DOHH2 (cell line): ENCODE data around the gene MMAB.

Experiments used
- H3F3A ChIP-seq: fragments of 200-600 bp; sonication (generic), shearing (Covaris generic); 2 replicates; pipeline ENCODE4 v1.6.0; 2016; ENCODE audit warnings: antibody characterized with exemption, mild to moderate bottlenecking; ENCODE audit not compliant: control insufficient read depth, insufficient read depth
- H3K27ac ChIP-seq: fragments of 200-600 bp; sonication (generic); 2 replicates; pipeline ENCODE4 v1.5.1; 2014; ENCODE audit warnings: low read depth, mild to moderate bottlenecking, low read length, moderate library complexity
- H3K27me3 ChIP-seq: fragments of 200-600 bp; sonication (generic); 2 replicates; pipeline ENCODE4 v1.6.1; 2014; ENCODE audit warnings: mild to moderate bottlenecking, low read length, mixed read lengths; ENCODE audit not compliant: control insufficient read depth
- H3K36me3 ChIP-seq: fragments of 200-600 bp; sonication (generic); 2 replicates; pipeline ENCODE4 v1.6.1; 2014; ENCODE audit warnings: mild to moderate bottlenecking, low read length, moderate library complexity, mixed read lengths; ENCODE audit not compliant: control insufficient read depth
- H3K4me1 ChIP-seq: fragments of 200-600 bp; sonication (generic); 2 replicates; pipeline ENCODE4 v1.6.1; 2014; ENCODE audit warnings: mild to moderate bottlenecking, low read length, mixed read lengths; ENCODE audit not compliant: control insufficient read depth
- H3K4me2 ChIP-seq: fragments of 200-600 bp; sonication (generic); 2 replicates; pipeline ENCODE4 v1.6.0; 2014; ENCODE audit warnings: mild to moderate bottlenecking, low read length, moderate library complexity
- H3K4me3 ChIP-seq: fragments of 200-600 bp; sonication (generic); 2 replicates; pipeline ENCODE4 v1.5.1; 2014; ENCODE audit warnings: mild to moderate bottlenecking, low read length, mixed read lengths
- H3K79me2 ChIP-seq: fragments of 200-600 bp; sonication (generic); 2 replicates; pipeline ENCODE4 v1.6.1; 2014; ENCODE audit warnings: mild to moderate bottlenecking, low read length, mixed read lengths; ENCODE audit not compliant: control insufficient read depth
- H3K9me2 ChIP-seq: fragments of 200-600 bp; sonication (generic); replicated peaks from 2 replicates; pipeline ENCODE4 v1.6.1; 2014; ENCODE audit warnings: mild to moderate bottlenecking, low read length, mixed read lengths; ENCODE audit not compliant: control insufficient read depth
- H3K9me3 ChIP-seq: fragments of 200-600 bp; sonication (generic); 2 replicates; pipeline ENCODE4 v1.6.1; 2014; ENCODE audit warnings: antibody characterized with exemption, low read length, mixed read lengths; ENCODE audit not compliant: control insufficient read depth, insufficient read depth
- H4K20me1 ChIP-seq: fragments of 200-600 bp; sonication (generic); 2 replicates; pipeline ENCODE4 v1.6.0; 2014; ENCODE audit warnings: low read depth, mild to moderate bottlenecking, antibody characterized with exemption, low read length, moderate library complexity; ENCODE audit not compliant: control insufficient read depth, insufficient read depth
- EZH2phosphoT487 ChIP-seq: fragments of 200-600 bp; sonication (generic); IDR thresholded peaks from 2 replicates; pipeline ENCODE4 v1.6.1; 2017; ENCODE audit warnings: borderline replicate concordance, mild to moderate bottlenecking, antibody characterized with exemption, low read length, moderate library complexity, mixed read lengths
- TF ChIP-seq, protein P1 (sequence below): fragments of 200-600 bp; sonication (generic); IDR thresholded peaks from one replicate; pipeline ENCODE4 v1.5.1; 2014; ENCODE audit warnings: antibody characterized with exemption, mild to moderate bottlenecking, low read depth, low read length; ENCODE audit not compliant: poor library complexity, severe bottlenecking

Gene MMAB

DNA sequence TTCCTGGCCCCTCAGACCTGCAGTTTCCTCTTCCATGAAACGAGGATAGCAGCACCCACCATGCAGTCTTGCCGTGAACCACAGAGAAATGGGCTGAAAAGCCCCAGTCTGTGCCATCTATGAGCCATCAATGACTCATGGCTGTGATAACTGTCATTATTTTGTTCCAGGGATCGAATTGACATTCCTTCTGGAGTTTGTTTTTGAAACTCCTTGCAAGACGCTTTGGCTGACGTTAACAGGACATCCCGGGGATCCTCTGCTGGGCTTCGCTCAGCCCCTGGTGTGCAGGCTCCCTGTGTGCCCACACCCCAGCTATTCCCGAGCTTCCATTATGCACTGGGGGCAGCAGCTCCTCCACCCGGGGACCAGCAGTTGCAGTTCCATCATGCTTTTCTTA, 33.8 kb downstream of the MMAB start:
- no peaks in the 10 kb centered on the region for H3K27me3 ChIP-seq
- no peak overlapping the region for H3K4me3 ChIP-seq
- H3K9me3 ChIP-seq, result no peaks in the 10 kb centered on the region
- no peaks in the 10 kb centered on the region for H3K36me3 ChIP-seq
- H3K27ac ChIP-seq, result no peak overlapping the region
- H3K9me2 ChIP-seq, result no peaks in the 10 kb centered on the region
- H3K79me2 ChIP-seq, result no peaks in the 10 kb centered on the region
- no peaks in the 10 kb centered on the region for H3K4me1 ChIP-seq
- no peak overlapping the region for H3K4me2 ChIP-seq
- TF ChIP-seq, protein P1, sequence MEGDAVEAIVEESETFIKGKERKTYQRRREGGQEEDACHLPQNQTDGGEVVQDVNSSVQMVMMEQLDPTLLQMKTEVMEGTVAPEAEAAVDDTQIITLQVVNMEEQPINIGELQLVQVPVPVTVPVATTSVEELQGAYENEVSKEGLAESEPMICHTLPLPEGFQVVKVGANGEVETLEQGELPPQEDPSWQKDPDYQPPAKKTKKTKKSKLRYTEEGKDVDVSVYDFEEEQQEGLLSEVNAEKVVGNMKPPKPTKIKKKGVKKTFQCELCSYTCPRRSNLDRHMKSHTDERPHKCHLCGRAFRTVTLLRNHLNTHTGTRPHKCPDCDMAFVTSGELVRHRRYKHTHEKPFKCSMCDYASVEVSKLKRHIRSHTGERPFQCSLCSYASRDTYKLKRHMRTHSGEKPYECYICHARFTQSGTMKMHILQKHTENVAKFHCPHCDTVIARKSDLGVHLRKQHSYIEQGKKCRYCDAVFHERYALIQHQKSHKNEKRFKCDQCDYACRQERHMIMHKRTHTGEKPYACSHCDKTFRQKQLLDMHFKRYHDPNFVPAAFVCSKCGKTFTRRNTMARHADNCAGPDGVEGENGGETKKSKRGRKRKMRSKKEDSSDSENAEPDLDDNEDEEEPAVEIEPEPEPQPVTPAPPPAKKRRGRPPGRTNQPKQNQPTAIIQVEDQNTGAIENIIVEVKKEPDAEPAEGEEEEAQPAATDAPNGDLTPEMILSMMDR, result no peak
- TF ChIP-seq EZH2phosphoT487, result no peak
- no peaks in the 10 kb centered on the region for H4K20me1 ChIP-seq
- no peaks in the 10 kb centered on the region for H3F3A ChIP-seq

DNA sequence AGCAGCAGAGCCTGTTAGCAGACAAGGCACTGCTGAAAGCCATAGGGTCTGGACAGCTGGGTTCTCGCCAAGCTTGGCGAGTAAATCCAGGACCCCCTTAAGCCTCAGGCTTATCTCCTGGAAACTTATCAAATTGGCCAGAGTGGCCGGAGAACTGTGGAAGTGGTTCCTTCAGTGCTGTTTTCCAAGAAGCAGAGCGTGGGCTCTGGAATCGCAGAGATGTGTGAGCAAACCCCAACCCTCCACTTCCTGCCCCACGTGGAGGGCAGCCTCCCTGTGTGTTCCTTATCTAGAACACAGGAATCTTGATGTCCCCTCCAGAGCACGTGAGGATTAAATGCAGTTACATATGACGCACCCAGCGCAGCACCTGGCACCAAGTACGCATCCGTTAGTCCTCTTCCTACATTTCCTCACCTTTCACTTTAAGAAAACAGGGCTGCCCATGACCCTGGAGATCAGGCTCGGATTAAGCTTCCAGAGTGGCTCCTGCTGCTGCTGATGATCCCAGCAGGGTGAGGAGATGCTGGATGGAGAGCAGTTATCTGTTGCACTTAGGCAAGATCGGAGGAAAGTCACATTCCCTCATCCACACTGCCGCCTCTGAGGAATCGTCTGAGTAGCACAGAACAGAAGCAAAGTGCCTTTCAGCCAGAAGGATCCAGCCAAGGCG, 35.0 kb downstream of the MMAB start:
- H3K79me2 ChIP-seq, result no peaks in the 10 kb centered on the region
- no peaks in the 10 kb centered on the region for H3K4me1 ChIP-seq
- H4K20me1 ChIP-seq, result no peaks in the 10 kb centered on the region
- no peak for TF ChIP-seq EZH2phosphoT487
- TF ChIP-seq, protein P1, result no peak
- no peaks in the 10 kb centered on the region for H3K36me3 ChIP-seq
- H3K4me2 ChIP-seq, result no peak overlapping the region
- H3K4me3 ChIP-seq, result no peak overlapping the region
- H3K27me3 ChIP-seq, result no peaks in the 10 kb centered on the region
- no peaks in the 10 kb centered on the region for H3K9me2 ChIP-seq
- H3K27ac ChIP-seq, result no peak overlapping the region
- no peaks in the 10 kb centered on the region for H3F3A ChIP-seq
- no peaks in the 10 kb centered on the region for H3K9me3 ChIP-seq

DNA sequence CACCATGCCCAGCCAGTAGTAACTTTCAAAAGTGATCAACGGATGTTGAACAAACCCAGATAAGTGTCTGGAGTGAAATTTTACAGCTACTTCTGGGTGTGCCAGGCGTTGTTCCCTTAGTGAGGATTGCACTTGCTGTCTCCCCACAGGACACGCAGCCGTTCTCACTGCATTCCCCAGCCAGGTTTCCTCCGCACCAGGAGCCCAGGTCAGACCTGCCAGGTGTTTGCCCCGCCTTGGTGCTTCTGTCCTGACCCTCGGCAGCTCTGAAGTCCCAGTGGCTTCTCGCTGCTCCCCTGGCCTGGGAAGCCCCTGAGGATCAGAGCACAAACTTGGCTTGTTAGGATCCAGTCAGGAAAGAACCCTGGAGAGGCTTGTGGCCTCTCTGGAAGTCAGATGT, 36.2 kb downstream of the MMAB start:
- H3K4me3 ChIP-seq, result no peak overlapping the region
- no peaks in the 10 kb centered on the region for H4K20me1 ChIP-seq
- H3K27ac ChIP-seq, result no peak overlapping the region
- H3K9me2 ChIP-seq, result no peaks in the 10 kb centered on the region
- no peaks in the 10 kb centered on the region for H3K27me3 ChIP-seq
- no peaks in the 10 kb centered on the region for H3K79me2 ChIP-seq
- no peaks in the 10 kb centered on the region for H3K36me3 ChIP-seq
- TF ChIP-seq, protein P1, result no peak
- no peak for TF ChIP-seq EZH2phosphoT487
- no peaks in the 10 kb centered on the region for H3F3A ChIP-seq
- no peaks in the 10 kb centered on the region for H3K9me3 ChIP-seq
- no peaks in the 10 kb centered on the region for H3K4me1 ChIP-seq
- H3K4me2 ChIP-seq, result no peak overlapping the region

DNA sequence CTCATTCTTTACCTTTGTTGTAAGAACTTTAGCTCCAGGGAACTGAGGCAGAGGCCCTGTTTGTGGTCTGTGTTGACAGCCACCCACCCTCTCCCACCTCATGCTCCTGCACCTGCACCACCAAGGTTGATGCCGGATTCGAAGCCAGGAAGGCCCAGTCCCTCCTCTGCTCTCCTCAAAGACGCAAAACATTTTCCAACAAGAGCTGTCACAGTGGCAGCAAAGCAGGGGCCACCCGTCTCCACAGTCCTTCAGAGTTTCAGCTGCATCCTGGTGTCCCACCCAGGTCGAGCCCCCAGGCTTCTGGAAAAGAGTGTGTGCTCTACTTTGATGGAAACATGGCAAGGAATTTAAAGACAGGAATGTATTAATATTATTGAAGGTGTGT, 37.4 kb downstream of the MMAB start:
- no peak overlapping the region for H3K4me3 ChIP-seq
- H3K9me3 ChIP-seq, result no peaks in the 10 kb centered on the region
- TF ChIP-seq, protein P1, result no peak
- TF ChIP-seq EZH2phosphoT487, result no peak
- no peak overlapping the region for H3K4me2 ChIP-seq
- no peaks in the 10 kb centered on the region for H3K4me1 ChIP-seq
- no peaks in the 10 kb centered on the region for H3K9me2 ChIP-seq
- no peaks in the 10 kb centered on the region for H3K79me2 ChIP-seq
- H3K36me3 ChIP-seq, result no peaks in the 10 kb centered on the region
- no peaks in the 10 kb centered on the region for H3F3A ChIP-seq
- H4K20me1 ChIP-seq, result no peaks in the 10 kb centered on the region
- no peaks in the 10 kb centered on the region for H3K27me3 ChIP-seq
- H3K27ac ChIP-seq, result no peak overlapping the region
